Breast epithelium (tissue), 4 donors: ENCODE measurements around the gene C10orf95. TPM values are rescaled to one million over a fixed set of nuclear protein-coding genes. Genes with fewer than 3 reads are reported as not detected.

Source experiments
- DNase-seq, 2 donors: peaks; one replicate each; pipeline ENCODE4 v3.0.0-alpha.2; 2019; ENCODE audit warnings: low spot score in 2 of 2
- H3K27ac ChIP-seq, 2 donors: fragments of 200-600 bp; sonication (generic) in 1 of 2; one replicate each; pipeline ENCODE4 v1.5.1; 2016 to 2019; ENCODE audit warnings: mild to moderate bottlenecking in 1 of 2
- H3K27me3 ChIP-seq, 2 donors: fragments of 200-600 bp; sonication (generic) in 1 of 2; one replicate each; pipeline versions ENCODE4 v1.5.1 to v1.6.0; 2017 to 2019; ENCODE audit warnings: control low read depth in 1 of 2, mild to moderate bottlenecking in 1 of 2
- H3K36me3 ChIP-seq: fragments of 200-600 bp; one replicate; pipeline ENCODE4 v1.5.1; 2019
- H3K4me1 ChIP-seq, 2 donors: fragments of 200-600 bp; sonication (generic); one replicate each; pipeline ENCODE4 v1.5.1; 2016 to 2019; ENCODE audit warnings: control low read depth in 1 of 2
- H3K4me3 ChIP-seq, 3 donors: fragments of 200-600 bp; sonication (generic); 1 replicate in 2 of 3; 2 replicates in 1 of 3; pipeline ENCODE4 v1.5.1; 2016 to 2019; ENCODE audit warnings: mild to moderate bottlenecking in 3 of 3, moderate library complexity in 2 of 3
- H3K9me3 ChIP-seq, 2 donors: fragments of 200-600 bp; sonication (generic) in 1 of 2; one replicate each; pipeline ENCODE4 v1.5.1; 2016 to 2019; ENCODE audit warnings: control low read depth in 1 of 2
- CTCF ChIP-seq, 3 donors: fragments of 450-650 bp; IDR thresholded peaks; one replicate each; pipeline ENCODE4 v1.5.1; 2016 to 2017; ENCODE audit warnings: antibody characterized with exemption in 3 of 3, mild to moderate bottlenecking in 3 of 3, moderate library complexity in 3 of 3
- POLR2A ChIP-seq: fragments of 450-650 bp; IDR thresholded peaks from one replicate; pipeline ENCODE4 v1.6.1; 2016; ENCODE audit warnings: antibody characterized with exemption, mild to moderate bottlenecking, moderate library complexity
- POLR2AphosphoS5 ChIP-seq, 3 donors: sonication (generic); formaldehyde crosslinking; IDR thresholded peaks; one replicate each; pipeline ENCODE4 v1.6.1; 2017; ENCODE audit warnings: antibody characterized with exemption in 3 of 3
- intact Hi-C: fragments of 100-400 bp; cut with DNase I; formaldehyde crosslinking; loops from one replicate; pipeline ENCODE4 v1.15.1; 2023; ENCODE audit warnings: low total_unique reads
- total RNA-seq, 3 donors: library from RNA; depleted of rRNA; stranded (reverse); fragments of >200 nt; gene quantifications; one replicate each; pipeline ENCODE4 v1.1.0, GENCODE V29; 2016

The C10orf95 gene
- total RNA-seq, 3 donors from 2014 or later = 0.33 to 0.59 TPM; not detected in 1

- Histone ChIP-seq H3K4me1 (no peaks in the 10 kb centered on the region), H3K27me3 (peaks cover 2 to 78% of the 10 kb centered on the region in 2 donors)
- intact Hi-C loops = no loop called here
Observed at GRCh38 chr10:102411341-102412255, 39.7 kb downstream of the C10orf95 start.

GRCh38 chr10:102410429-102411073 lies 40.8 kb downstream of the C10orf95 start:
- Histone ChIP-seq H3K36me3 (no peaks in the 10 kb centered on the region), H3K27me3 (peaks cover 2 to 69% of the 10 kb centered on the region in 2 donors), H3K27ac (peak overlapping the region in 1 of 2 donors; percentile 32), H3K4me1 (no peaks in the 10 kb centered on the region), H3K4me3 (peak overlapping the region in 2 of 3 donors; percentile 56 to 65), H3K9me3 (no peaks in the 10 kb centered on the region)
- TF ChIP-seq CTCF (IDR thresholded peaks at IDR 0.05) = no peak
- no peak for TF ChIP-seq POLR2AphosphoS5 (IDR thresholded peaks at IDR 0.05)
- TF ChIP-seq POLR2A = no peak
- DNase-seq = no peak
- intact Hi-C loops = no loop called here

More at GRCh38 chr10:102411341-102412255, 39.7 kb downstream of the C10orf95 start:
- Histone ChIP-seq H3K27ac (no peak overlapping the region), H3K36me3 (no peaks in the 10 kb centered on the region), H3K9me3 (no peaks in the 10 kb centered on the region), H3K4me3 (no peak overlapping the region)
- TF ChIP-seq POLR2AphosphoS5 (IDR thresholded peaks at IDR 0.05) (no peak), CTCF (IDR thresholded peaks at IDR 0.05) (no peak), POLR2A (no peak)
- DNase-seq = no peak

- H3K36me3 ChIP-seq = no peaks in the 10 kb centered on the region
- H3K9me3 ChIP-seq = no peaks in the 10 kb centered on the region
- no peaks in the 10 kb centered on the region for H3K4me1 ChIP-seq
- intact Hi-C loops = loop anchor here (10.0 kb wide), 1 partner anchor 255 kb away; the partner anchor contains the start of gene NOLC1
- peak overlapping the region in 1 of 2 donors; percentile 55 for H3K27ac ChIP-seq
- H3K4me3 ChIP-seq = peak overlapping the region in 2 of 3 donors; percentile 56 to 65
- H3K27me3 ChIP-seq = peaks cover 2 to 65% of the 10 kb centered on the region in 2 donors
- no peak for TF ChIP-seq POLR2A
- no peak for TF ChIP-seq CTCF (IDR thresholded peaks at IDR 0.05)
- TF ChIP-seq POLR2AphosphoS5 (IDR thresholded peaks at IDR 0.05) = no peak
- DNase-seq = no peak
Observed at GRCh38 chr10:102409604-102410428, 41.5 kb downstream of the C10orf95 start.

- H3K27ac ChIP-seq = peak overlapping the region in 1 of 2 donors; percentile 55
- peaks cover 2 to 57% of the 10 kb centered on the region in 2 donors for H3K27me3 ChIP-seq
- H3K4me3 ChIP-seq = peak overlapping the region; percentile 23 to 65 (median 56)
- no peaks in the 10 kb centered on the region for H3K9me3 ChIP-seq
- no peak for TF ChIP-seq CTCF (IDR thresholded peaks at IDR 0.05)
- no peak for TF ChIP-seq POLR2AphosphoS5 (IDR thresholded peaks at IDR 0.05)
- no peak for TF ChIP-seq POLR2A
- no peaks in the 10 kb centered on the region for H3K4me1 ChIP-seq
- no peak for DNase-seq
- H3K36me3 ChIP-seq = no peaks in the 10 kb centered on the region
- intact Hi-C loops = loop anchor here (10.0 kb wide), 1 partner anchor 254 kb away; the partner anchor contains the start of gene NOLC1
Observed at GRCh38 chr10:102408728-102409603, 42.4 kb downstream of the C10orf95 start.
